Measurements from ENCODE around the gene MOSMO.
"Not testable (repeated sequence)": the region's sequence is repeated elsewhere in the genome, so short reads cannot be mapped to it uniquely, and the experiment has no call there.

The MOSMO gene

DNA sequence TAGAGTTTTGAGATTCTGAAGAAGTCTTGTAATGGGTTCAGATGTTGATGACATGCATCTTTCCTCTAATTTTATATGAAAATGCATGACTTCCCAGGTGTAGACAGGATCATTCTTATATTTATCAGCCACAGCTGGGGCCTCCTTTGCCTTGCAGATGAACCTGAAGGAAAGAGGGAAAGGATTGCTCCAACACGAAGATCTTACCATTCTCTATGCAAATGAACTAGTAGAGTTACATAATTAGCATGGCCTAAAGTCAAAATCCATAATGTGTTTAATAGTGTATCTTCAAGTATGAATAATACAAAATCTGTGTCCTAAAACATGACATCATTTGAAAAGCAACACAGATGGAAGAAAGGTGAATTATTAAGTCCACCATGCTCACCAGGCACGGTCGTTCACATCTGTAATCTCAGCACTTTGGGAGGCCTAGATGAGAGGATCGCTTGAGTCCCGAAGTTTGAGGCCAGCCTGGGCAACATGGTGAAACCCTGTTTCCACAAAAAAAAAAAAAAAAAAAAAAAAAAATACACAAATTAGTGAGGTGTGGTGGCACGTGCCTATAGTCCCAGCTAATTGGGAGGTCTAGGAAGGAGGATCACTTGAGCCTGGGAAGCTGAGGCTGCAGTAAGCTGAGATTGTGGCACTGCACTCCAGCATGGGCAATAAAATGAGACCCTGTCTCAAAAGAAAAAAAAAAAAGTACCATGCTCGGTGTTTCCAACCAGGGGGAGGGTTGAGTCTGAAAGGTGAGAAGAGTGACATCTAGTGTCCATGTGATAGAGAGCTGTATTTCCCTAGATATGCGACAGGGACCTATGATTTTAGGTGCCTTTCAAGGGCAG is 90.7 kb downstream of the MOSMO start:
- no peak for DNase-seq

DNA sequence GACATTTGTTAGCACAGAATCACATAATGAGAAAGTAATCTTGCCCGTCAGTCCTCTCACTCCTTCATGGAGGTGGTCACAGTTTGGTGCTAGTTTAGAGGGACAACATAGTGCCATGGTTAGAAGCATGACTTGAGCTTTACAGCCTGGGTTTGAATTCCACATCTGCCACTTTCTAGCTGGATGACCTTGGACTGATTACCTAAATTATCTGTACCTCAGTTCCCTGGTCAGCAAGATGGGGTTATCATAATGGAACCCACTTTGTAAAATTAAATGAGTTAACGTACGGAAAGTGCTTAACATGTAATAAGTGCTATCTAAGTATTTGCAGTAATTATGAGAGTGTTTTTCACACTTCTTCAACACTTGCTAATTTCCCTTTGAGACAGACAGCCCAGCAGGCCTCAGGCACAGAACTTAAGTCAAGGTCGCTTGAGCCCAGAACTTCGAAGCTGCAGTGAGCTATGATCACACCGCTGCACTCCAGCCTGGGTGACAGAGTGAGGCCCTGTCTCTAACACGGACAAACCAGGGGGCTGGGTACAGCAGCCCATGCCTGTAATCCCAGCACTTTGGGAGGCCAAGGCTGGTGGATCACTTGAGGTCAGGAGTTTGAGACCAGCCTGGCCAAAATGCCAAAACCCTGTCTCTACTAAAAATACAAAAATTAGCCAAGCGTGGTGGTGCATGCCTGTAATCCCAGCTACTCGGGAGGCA is 91.5 kb downstream of the MOSMO start:
- no peak for DNase-seq

DNA sequence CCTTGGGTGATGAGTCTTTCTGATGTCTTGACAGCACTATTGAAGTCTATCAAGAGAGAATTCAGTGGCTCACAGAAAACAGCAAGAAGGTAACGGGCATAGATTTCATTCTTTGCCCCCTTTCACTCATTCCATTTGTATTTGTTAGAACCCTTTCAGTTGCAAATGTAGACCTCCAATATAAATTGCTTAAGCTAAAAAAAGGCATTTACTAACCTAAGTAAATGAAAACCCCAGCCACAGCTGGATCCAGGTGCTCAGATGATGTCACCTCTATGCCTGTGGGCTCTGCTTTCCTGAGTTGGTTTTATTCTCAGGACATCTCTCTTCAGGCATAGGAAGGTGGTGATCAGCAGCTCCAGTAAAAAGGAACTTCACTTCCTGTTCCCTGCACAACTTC is 95.5 kb downstream of the MOSMO start:
- DNase-seq, result no peak

DNA sequence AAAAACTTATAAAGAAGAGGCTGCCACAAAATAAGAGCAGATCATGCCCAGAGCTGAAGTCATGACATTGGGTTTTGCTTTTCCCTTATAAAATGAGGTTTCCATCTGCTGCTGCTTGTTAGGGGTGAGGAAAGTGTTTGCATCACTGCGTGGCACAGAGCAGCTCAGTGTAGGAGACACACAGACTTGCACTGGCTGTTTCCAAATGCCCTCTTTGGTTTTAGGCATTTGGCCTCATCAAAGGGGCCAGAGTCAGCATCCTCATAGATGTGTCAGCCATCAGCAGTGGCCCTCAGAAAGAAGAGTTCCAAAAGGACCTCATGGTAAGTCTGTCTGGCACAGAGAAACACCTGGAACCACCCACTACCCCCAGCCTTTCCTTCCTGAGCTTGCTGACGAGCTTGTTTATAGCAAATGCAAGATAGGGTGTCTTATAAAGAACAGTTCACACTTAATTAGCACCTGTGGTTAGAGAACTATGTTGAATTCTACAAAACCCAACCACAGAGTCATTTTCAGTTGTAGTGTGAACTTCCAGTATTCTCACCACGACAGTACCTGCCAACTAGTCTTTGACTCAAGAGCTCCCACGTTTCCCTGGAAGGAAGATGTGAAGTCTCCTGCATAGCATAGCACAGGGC is 101.5 kb downstream of the MOSMO start:
- no peak for DNase-seq

DNA sequence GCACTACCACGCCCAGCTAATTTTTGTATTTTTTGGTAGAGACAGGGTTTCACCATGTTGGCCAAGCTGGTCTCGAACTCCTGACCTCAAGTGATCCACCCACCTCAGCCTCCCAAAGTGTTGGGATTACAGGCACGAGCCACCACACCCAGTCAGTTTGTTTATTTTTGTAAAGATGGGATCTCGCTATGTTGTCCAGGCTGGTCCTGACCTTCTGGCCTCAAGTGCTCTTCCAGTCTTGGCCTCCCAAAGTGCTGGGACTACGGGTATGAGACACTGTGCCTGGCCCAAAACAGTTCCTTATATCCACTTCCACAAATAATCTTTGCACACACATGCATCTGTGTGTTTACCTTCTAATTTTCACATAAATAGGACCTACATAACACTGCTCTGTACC is 103.7 kb downstream of the MOSMO start:
- DNase-seq, result not testable (repeated sequence)

DNA sequence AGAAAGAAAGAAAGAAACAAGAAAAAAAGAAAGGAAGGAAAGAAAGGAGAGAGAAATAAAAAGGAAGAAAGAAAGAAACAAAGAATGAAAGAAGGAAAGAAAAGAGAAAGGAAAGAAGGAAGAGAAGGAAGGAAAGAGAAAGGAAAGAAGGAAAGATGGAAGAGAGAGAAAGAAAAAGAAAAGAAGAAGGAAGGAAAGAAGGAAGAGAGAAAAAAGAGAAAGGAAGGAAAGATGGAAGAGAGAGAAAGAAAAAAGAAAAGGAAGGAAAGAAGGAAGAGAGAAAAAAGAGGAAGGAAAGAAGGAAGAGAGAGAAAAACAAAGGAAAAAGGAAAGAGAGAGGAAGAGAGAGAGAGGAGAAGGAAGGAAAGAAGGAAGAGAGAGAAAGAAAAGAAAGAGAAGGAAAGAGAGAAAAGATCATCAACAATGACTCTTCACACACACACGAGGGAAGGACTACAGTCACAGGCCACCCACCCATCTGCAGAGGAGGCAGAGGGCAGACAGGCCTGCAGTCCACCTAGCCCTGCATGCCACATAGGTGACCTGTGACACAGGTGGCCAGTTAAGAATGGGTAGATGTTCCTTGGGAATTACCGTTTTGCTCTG is 108.3 kb downstream of the MOSMO start:
- no peak for DNase-seq

DNA sequence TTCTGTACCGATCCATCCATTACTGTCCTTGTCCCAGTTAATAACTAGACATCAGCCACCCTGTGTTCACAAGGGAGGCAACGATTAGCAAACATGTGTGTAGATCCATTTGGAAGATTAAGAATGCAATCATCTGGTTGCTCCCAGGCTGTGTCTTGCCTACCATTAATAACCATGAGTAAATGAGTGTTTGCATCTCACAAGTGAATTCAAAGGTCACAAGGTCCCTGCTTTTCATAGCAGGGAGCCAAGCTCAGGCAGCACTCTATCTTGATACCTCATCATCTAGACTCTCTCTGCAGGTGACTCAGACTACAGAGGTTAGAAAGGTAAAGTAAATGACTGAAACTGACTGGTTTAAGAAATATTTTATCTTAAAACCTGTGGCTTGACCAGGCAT is 109.7 kb downstream of the MOSMO start:
- DNase-seq, result no peak

DNA sequence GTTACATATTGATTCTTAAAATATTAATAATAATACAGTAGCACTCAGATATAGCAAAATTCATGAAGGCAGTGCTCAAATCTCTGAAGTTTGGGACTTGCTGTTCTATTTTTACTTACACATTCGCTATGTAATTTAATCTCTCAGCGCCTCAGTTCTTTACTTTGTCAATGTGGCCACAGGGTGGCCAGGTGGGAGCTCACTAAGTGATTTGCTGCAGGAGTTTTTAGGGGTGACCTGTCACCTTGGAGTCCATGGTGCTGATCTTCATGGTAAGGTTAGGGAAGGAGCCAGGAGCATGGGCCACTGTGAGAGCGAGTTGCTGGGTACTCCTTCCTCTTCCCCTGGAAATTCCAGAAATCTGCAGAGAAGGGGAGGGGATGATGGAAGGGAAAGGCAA is 112.5 kb downstream of the MOSMO start:
- no peak for DNase-seq

DNA sequence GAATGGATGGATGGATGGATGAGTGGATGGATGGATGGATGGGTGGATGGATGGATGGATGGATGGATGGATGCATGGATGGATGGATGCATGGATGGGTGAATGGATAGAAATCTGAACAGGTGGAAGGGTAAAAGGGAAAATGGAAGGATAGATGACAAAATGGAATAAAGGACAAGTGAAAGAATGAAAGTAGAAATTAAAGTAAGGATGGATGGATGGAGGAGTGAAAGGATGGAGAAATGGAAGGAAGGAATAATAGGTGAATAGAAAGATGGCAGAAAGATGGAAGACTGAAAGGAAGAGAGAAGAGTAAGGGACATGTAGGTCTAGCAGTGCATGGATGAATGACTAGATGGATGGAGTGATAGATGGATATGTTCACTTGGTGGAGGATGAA is 114.3 kb downstream of the MOSMO start:
- no peak for DNase-seq

DNA sequence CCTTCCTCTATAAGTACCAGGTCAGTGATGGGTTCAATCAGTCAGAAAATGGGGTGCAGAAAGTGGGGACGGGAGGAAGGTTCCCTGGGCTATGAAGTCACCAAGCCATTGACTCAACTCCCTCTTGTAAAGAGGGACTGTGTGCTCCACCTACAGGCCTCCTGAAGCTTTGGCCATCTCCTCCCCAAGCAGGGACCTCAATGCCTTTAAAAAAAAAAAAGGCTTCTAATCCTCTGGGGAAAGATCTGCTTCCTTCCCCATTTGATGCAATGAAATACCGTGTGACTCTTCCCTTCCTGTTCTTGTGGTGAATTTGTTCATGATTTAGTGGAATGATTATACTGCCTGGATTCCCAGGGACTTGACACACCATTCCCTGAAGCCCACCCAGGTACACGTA is 115.2 kb downstream of the MOSMO start:
- no peak for DNase-seq

DNA sequence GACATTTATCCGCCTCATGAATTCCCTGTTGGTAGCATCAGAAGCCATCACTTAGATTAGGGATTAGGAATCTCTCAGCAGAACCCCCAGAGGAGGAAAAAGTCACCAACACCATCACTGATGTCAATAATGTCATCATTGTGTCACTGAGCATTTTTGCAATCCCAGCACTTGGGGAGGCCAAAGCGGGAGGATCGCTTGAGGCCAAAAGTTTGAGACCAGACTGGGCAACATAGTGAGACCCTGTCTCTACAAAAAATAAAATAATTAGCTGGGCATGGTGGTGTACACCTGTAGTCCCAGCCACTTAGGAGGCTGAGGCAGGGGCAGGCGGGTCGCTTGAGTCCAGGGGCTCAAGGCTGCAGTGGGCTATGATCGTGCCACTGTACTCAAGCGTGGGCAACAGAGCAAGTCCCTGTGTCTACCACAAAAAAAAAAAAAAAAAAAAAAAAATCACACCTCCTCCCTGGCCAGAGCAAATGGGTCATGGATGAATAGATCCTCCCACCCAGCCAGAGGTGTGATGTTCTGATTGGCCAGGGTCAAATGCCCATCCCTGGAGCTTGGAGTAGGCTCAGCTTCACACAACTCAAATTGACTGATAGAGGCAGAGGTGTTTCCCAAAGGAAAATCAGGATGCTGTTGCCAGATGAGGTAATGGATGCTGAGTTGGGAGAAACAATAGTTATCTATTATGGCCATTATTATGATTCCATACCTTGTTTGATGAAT is 116.0 kb downstream of the MOSMO start:
- no peak for DNase-seq

DNA sequence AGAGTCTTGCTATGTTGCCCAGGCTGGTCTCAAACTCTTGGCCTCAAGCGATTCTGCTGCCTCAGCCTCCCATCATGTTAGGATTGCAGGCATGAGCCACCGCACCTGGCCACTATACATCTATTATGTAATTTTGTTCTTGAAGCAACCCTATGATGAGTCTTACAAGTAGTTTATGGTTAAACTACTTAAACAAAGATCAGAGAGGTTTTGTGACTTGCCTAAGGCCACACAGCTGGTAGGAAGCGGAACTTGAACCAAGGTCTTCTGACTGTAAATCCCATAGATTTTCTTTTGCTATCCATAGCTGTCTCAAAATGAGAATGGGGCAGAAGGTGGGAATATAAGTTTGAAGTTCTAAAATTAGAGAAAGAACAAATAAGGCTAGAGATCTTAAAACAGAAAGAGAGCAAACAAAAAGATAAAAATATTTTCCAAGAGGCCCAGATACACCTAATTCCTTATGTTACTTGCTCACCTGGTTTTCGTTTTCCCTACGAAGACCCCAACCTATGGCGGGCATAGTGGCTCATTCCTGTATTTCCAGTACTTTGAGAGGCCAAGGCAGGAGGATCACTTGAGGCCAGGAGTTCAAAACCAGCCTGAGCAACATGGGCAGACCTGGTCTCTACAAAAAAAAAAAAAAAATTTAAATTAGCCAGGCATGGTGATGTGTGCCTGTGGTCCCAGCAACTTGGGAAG is 116.8 kb downstream of the MOSMO start:
- DNase-seq, result no peak

DNA sequence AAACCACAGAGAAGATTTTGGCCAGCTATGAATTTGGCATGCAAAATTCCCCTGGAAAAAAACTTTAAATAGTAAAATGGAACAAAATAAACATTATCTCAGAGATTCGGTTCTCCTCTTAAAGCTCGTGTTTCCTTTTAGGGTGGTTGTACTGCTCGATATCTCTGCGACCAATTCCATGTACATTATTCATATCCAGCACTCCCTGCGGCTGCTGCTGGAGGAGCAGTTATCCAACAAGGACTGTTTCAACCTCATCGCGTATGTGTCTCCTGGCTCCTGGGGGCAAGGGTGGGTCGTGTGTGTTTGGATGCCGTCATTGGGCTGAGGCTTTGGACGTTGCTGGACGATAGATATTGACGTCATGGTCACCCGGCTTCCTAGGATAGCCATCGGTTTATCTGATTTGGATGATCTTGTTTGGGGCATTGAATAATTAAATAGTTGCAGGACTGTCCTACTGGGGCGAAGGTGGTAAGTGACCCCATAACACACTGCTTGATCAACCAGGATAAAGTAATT is 118.2 kb downstream of the MOSMO start:
- no peak for DNase-seq

DNA sequence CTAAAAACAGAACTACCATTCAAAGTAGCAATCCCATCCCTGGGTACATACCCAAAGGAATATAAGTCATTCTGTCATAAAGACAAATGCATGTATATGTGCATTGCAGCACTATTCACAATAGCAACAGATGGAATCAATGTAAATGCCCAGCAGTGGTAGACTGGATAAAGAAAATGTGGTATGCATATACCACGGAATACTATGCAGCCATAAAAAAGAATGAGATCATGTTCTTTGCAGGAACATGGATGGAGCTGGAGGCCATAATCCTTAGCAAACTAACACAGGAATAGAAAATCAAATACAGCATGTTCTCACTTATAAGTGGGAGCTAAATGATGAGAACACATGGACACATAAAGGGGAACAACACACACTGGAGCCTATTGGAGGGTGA is 120.6 kb downstream of the MOSMO start:
- not testable (repeated sequence) for DNase-seq

DNA sequence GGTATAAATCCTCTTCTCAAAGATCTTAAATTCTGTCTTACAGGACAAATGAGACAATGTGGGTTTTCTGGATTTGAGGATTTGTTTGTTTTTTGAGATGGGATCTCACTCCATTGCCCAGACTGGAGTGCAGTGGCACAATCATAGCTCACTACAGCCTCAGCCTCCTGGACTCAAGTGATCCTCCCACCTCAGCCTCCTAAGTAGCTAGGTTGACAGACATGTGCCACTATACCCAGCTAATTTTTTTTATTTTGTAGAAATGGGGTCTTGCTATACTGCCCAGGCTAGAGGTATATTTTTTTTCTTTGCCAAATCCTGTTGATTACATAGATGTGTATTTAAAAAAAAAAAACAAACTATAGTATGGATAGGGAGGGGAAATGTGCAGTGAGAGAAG is 122.6 kb downstream of the MOSMO start:
- no peak for DNase-seq

DNA sequence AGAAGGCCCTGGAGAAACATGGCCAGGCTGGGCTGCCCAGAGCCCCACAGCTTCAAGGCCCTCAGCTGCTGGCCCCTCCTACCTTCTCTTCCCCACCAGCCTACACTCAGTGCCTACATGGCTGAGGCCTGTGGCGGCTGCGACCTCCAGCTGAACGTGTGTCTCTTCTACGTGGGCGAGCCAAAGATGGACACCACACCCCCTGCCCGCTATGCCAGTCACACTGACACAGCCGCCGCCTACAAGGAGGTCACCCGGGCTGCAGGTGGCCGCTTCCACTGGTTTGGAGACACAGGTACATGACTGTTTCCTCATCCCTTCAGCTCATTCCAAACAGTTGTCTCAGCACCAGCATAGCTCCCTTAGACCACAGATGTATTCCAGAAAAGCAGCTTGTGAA is 124.9 kb downstream of the MOSMO start:
- DNase-seq, result no peak
